ENCODE results near the gene ZNF689. TPM values are rescaled to one million over a fixed set of nuclear protein-coding genes. Genes with fewer than 3 reads are reported as not detected.

Gene ZNF689
- 4.7 and 5.9 TPM in 2 replicates for total RNA-seq

GRCh38 chr16:30609926-30610839 is at the start of gene ZNF689:
Gene ZNF689 (minus strand): TSS chr16:30610389. CDS start chr16:30610041, 348 bp downstream.

GRCh38 chr16:30657866-30658730 is 47.9 kb upstream of the ZNF689 start, which contains the start of gene FBRS:
Gene FBRS (plus strand): TSS chr16:30658431. CDS start chr16:30659519, 1,088 bp downstream.

GRCh38 chr16:30650369-30651123 is 40.4 kb upstream of the ZNF689 start, which contains the start of gene PRR14:
Gene PRR14 (plus strand): TSS chr16:30650960. CDS start chr16:30651646, 686 bp downstream.

GRCh38 chr16:30585400-30586191 is 24.6 kb downstream of the ZNF689 start, which contains the start of gene ZNF785:
Gene ZNF785 (minus strand): TSS chr16:30585697. CDS start chr16:30585611, 86 bp downstream.

GRCh38 chr16:30571445-30572322 is 38.5 kb downstream of the ZNF689 start, which contains the start of gene ZNF688:
Gene ZNF688 (minus strand): TSS chr16:30571714. CDS start chr16:30571629, 85 bp downstream.

GRCh38 chr16:30557957-30558788 is 52.0 kb downstream of the ZNF689 start, which contains the start of gene ZNF764:
Gene ZNF764 (minus strand): TSS chr16:30558374. CDS start chr16:30558182, 192 bp downstream.

Small RNA genes within 50 kb of the gene (small RNA-seq; reads per million reads assigned to genes)
- gene AC093249.1 = not detected
- not detected for gene AC093249.4

Other genes starting within 250 kb of the ZNF689 start
- 36.4 and 49.8 TPM in 2 replicates for gene TBC1D10B, start 239.9 kb downstream of the ZNF689 start, total RNA-seq
- not detected in 2 replicates for gene MYL11, start 235.6 kb downstream of the ZNF689 start, total RNA-seq
- gene SEPTIN1, start 227.8 kb downstream of the ZNF689 start, total RNA-seq = under 0.01 and 0.50 TPM in 2 replicates
- 10.5 and 10.9 TPM in 2 replicates for gene ZNF48, start 215.0 kb downstream of the ZNF689 start, total RNA-seq
- 7.4 and 7.6 TPM in 2 replicates for gene ZNF771, start 202.8 kb downstream of the ZNF689 start, total RNA-seq
- gene DCTPP1, start 180.4 kb downstream of the ZNF689 start, total RNA-seq = 46.0 and 51.1 TPM in 2 replicates
- 14.5 and 15.7 TPM in 2 replicates for gene SEPHS2, start 164.5 kb downstream of the ZNF689 start, total RNA-seq
- not detected in 2 replicates for gene ITGAL, start 137.6 kb downstream of the ZNF689 start, total RNA-seq
- gene ZNF768, start 83.8 kb downstream of the ZNF689 start, total RNA-seq = 17.6 and 20.8 TPM in 2 replicates
- 5.7 and 9.0 TPM in 2 replicates for gene ZNF747, start 75.5 kb downstream of the ZNF689 start, total RNA-seq
- gene ZNF764, start 52.0 kb downstream of the ZNF689 start, total RNA-seq = 7.3 and 7.4 TPM in 2 replicates
- 4.5 and 5.9 TPM in 2 replicates for gene ZNF688, start 38.7 kb downstream of the ZNF689 start, total RNA-seq
- 7.4 and 9.5 TPM in 2 replicates for gene ZNF785, start 24.7 kb downstream of the ZNF689 start, total RNA-seq
- 12.4 and 13.7 TPM in 2 replicates for gene PRR14, start 40.6 kb upstream of the ZNF689 start, total RNA-seq
- gene FBRS, start 48.0 kb upstream of the ZNF689 start, total RNA-seq = 23.7 and 30.1 TPM in 2 replicates
- gene SRCAP, start 88.8 kb upstream of the ZNF689 start, total RNA-seq = 32.3 and 36.0 TPM in 2 replicates
- gene PHKG2, start 138.0 kb upstream of the ZNF689 start, total RNA-seq = 21.4 and 22.1 TPM in 2 replicates
- 1.5 and 1.7 TPM in 2 replicates for gene CFAP119, start 151.7 kb upstream of the ZNF689 start, total RNA-seq
- gene RNF40, start 151.9 kb upstream of the ZNF689 start, total RNA-seq = 85.9 and 91.9 TPM in 2 replicates
- 10.6 and 11.6 TPM in 2 replicates for gene ZNF629, start 176.8 kb upstream of the ZNF689 start, total RNA-seq

All from thoracic aorta endothelial cell (primary cell).